Ectodermal cell (in vitro differentiated cells): ENCODE measurements around the gene MRTO4.
"Not testable (repeated sequence)": the region's sequence is repeated elsewhere in the genome, so short reads cannot be mapped to it uniquely, and the experiment has no call there.

Experiments used
- H3K27ac ChIP-seq: 2 replicates; pipeline ENCODE4 v1.7.0; 2013; ENCODE audit warnings: mild to moderate bottlenecking, low read depth, low read length; ENCODE audit not compliant: insufficient read depth, poor library complexity, severe bottlenecking
- H3K27me3 ChIP-seq: 2 replicates; pipeline ENCODE4 v1.7.0; 2013; ENCODE audit warnings: mild to moderate bottlenecking, low read length; ENCODE audit not compliant: insufficient read depth, control insufficient read depth, poor library complexity, severe bottlenecking
- H3K36me3 ChIP-seq: one replicate; pipeline ENCODE4 v1.7.0; 2013; ENCODE audit warnings: low read length; ENCODE audit not compliant: control insufficient read depth, insufficient read depth
- H3K4me1 ChIP-seq: one replicate; pipeline ENCODE4 v1.7.0; 2013; ENCODE audit warnings: low read length; ENCODE audit not compliant: control insufficient read depth, insufficient read depth
- H3K4me3 ChIP-seq: 2 replicates; pipeline ENCODE4 v1.7.0; 2013; ENCODE audit warnings: low read depth, low read length, control low read depth; ENCODE audit not compliant: insufficient read depth
- H3K9me3 ChIP-seq: 2 replicates; pipeline ENCODE4 v1.7.0; 2013; ENCODE audit warnings: mild to moderate bottlenecking, low read length, moderate library complexity; ENCODE audit not compliant: control insufficient read depth
- WGBS, 2 experiments: methylation state at CpG; one replicate each; pipeline ENCODE4 v1.1.7; 2013; ENCODE audit warnings: missing lambda C conversion rate in 2 of 2; 5-methylcytosine and 5-hydroxymethylcytosine counted together

The MRTO4 gene

GRCh38 chr1:19269427-19270342, 18.1 kb downstream of the MRTO4 start:
- WGBS, 2 experiments: 71 to 72% methylated on average over 8 to 9 of the region's 9 CpGs
- not testable (repeated sequence) for H3K9me3 ChIP-seq, H3K36me3 ChIP-seq, H3K27ac ChIP-seq, H3K4me3 ChIP-seq, H3K4me1 ChIP-seq
- H3K27me3 ChIP-seq: peaks cover 21% of the 10 kb centered on the region

DNA sequence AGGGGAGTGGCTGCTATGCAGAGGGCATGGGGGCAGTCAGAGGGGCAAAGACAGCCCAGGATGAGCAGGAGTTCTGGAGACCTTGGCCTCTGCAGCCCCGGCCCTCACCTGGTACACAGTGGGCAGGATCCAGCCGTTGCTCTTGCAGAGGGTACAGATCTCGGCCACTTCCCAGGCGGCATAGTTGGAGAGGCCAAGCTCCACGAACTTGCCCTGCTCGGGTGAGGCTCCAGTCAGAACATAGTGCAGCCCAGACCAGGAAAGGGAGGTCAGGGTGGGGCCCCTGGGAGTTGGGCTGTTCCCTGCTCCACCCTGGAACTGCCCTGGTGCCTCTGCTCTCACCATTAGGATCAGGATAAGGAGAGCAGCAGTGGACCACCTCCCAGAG, 18.7 kb downstream of the MRTO4 start:
- 90 to 91% methylated on average over 6 of the region's 6 CpGs for WGBS, 2 experiments
- H3K36me3 ChIP-seq, H3K27ac ChIP-seq, H3K9me3 ChIP-seq, H3K4me3 ChIP-seq, H3K4me1 ChIP-seq: not testable (repeated sequence)
- peaks cover 22% of the 10 kb centered on the region for H3K27me3 ChIP-seq

DNA sequence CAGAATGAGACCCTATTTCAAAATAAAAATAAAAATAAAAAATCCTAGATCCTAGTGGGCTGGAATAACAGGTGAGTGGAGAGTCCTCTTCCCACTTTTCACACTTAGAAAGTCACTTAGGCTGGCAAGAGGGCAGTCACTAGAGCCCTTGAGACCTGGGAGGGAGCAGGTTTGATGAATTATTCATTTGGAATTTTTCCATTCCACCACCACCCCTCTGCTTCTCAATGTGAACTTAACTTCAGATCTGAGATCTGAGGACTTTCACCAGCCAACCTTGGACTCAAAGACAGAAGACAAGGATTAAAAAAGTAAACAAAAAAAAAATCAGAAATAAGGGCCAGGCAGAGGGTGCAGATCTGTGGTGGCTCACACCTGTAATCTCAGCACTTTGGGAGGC, 20.5 kb downstream of the MRTO4 start:
- H3K4me3 ChIP-seq: no peak overlapping the region
- H3K27ac ChIP-seq: no peak overlapping the region
- peaks cover 22% of the 10 kb centered on the region for H3K27me3 ChIP-seq
- no peaks in the 10 kb centered on the region for H3K4me1 ChIP-seq
- no peaks in the 10 kb centered on the region for H3K36me3 ChIP-seq
- no peaks in the 10 kb centered on the region for H3K9me3 ChIP-seq

GRCh38 chr1:19273106-19273843, 21.7 kb downstream of the MRTO4 start:
- Histone ChIP-seq H3K4me3 (no peak overlapping the region), H3K36me3 (no peaks in the 10 kb centered on the region), H3K27me3 (peaks cover 22% of the 10 kb centered on the region), H3K4me1 (no peaks in the 10 kb centered on the region), H3K9me3 (no peaks in the 10 kb centered on the region), H3K27ac (no peak overlapping the region)
- WGBS, 2 experiments: 91% methylated on average over 22 of the region's 22 CpGs

- H3K9me3 ChIP-seq, H3K36me3 ChIP-seq, H3K27ac ChIP-seq, H3K4me3 ChIP-seq, H3K4me1 ChIP-seq: not testable (repeated sequence)
- 41 to 49% methylated on average over 48 to 49 of the region's 66 CpGs for WGBS, 2 experiments
- peaks cover 22% of the 10 kb centered on the region for H3K27me3 ChIP-seq
Observed at GRCh38 chr1:19273844-19274531, 22.4 kb downstream of the MRTO4 start.

GRCh38 chr1:19274636-19275035, 23.0 kb downstream of the MRTO4 start:
- Histone ChIP-seq H3K36me3 (no peaks in the 10 kb centered on the region), H3K27me3 (peaks cover 22% of the 10 kb centered on the region), H3K9me3 (no peaks in the 10 kb centered on the region), H3K27ac (no peak overlapping the region), H3K4me3 (no peak overlapping the region), H3K4me1 (no peaks in the 10 kb centered on the region)
- WGBS, 2 experiments: 85 to 88% methylated on average over 4 of the region's 5 CpGs

GRCh38 chr1:19283891-19284290, 32.3 kb downstream of the MRTO4 start:
- H3K27ac ChIP-seq: no peak overlapping the region
- H3K9me3 ChIP-seq: no peaks in the 10 kb centered on the region
- peaks cover 14% of the 10 kb centered on the region for H3K27me3 ChIP-seq
- 94 to 97% methylated on average over 9 of the region's 9 CpGs for WGBS, 2 experiments
- H3K4me1 ChIP-seq: peaks cover 2% of the 10 kb centered on the region
- H3K36me3 ChIP-seq: no peaks in the 10 kb centered on the region
- H3K4me3 ChIP-seq: no peak overlapping the region

DNA sequence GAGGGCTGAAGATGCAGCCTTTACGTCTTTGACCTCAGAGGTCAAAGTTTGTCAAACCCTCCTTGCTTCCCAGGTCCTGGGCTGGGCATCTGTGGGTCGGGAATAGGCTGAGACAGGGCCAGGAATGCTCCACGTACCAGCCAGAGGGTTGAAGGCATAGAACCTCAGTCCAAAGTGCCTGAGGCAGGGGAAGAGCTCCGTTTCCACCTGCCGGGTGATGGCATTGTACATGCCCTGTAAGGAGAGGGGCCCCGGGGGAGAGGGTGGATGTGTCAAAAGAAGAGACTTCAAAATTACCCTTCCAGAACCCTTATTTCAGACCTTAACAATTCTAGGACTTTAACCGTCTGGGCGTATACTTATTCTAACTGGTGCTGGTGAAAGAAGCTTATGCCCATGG, 33.3 kb downstream of the MRTO4 start:
- WGBS, 2 experiments: 90 to 92% methylated on average over 8 of the region's 8 CpGs
- Histone ChIP-seq H3K27ac (no peak overlapping the region), H3K27me3 (peaks cover 24% of the 10 kb centered on the region), H3K4me3 (no peak overlapping the region), H3K9me3 (no peaks in the 10 kb centered on the region), H3K36me3 (no peaks in the 10 kb centered on the region), H3K4me1 (peaks cover 6% of the 10 kb centered on the region)

- not testable (repeated sequence) for H3K36me3 ChIP-seq, H3K4me3 ChIP-seq, H3K27ac ChIP-seq, H3K9me3 ChIP-seq, H3K4me1 ChIP-seq
- H3K27me3 ChIP-seq: peaks cover 29% of the 10 kb centered on the region
- WGBS, 2 experiments: 88 to 92% methylated on average over 3 of the region's 3 CpGs
Observed at GRCh38 chr1:19285366-19285765, 33.8 kb downstream of the MRTO4 start.

DNA sequence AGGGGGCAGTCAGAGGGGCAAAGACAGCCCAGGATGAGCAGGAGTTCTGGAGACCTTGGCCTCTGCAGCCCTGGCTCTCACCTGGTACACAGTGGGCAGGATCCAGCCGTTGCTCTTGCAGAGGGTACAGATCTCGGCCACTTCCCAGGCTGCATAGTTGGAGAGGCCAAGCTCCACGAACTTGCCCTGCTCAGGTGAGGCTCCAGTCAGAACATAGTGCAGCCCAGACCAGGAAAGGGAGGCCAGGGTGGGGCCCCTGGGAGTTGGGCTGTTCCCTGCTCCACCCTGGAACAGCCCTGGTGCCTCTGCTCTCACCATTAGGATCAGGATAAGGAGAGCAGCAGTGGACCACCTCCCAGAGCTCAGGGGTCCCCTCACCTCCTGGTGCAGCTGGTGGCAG, 34.2 kb downstream of the MRTO4 start:
- not testable (repeated sequence) for H3K4me1 ChIP-seq, H3K36me3 ChIP-seq, H3K9me3 ChIP-seq, H3K4me3 ChIP-seq, H3K27ac ChIP-seq
- WGBS, 2 experiments: 72 to 82% methylated on average over 3 of the region's 3 CpGs
- peaks cover 31% of the 10 kb centered on the region for H3K27me3 ChIP-seq
